HepG2 (cell line): ENCODE measurements around the gene DIS3L2. TPM values are rescaled to one million over a fixed set of nuclear protein-coding genes. Genes with fewer than 3 reads are reported as not detected.
A peak's percentile ranks its signal among the peaks of the same experiment; 100 is the strongest.

Experiments
- KLF16 ChIP-seq, 2 experiments: sonication (generic) in 1 of 2; formaldehyde crosslinking in 1 of 2; IDR thresholded peaks; 2 replicates each; pipeline versions ENCODE4 v1.6.1 to v1.8.0; 2016 to 2023; ENCODE audit warnings: missing genetic modification reagents in 2 of 2, missing compliant biosample characterization in 1 of 2
- MED1 ChIP-seq: sonication (generic); formaldehyde crosslinking; IDR thresholded peaks from 2 replicates; pipeline ENCODE4 v1.4.0; 2020; ENCODE audit warnings: missing genetic modification reagents
- PAX8 ChIP-seq: sonication (generic); formaldehyde crosslinking; IDR thresholded peaks from 2 replicates; pipeline ENCODE4 v1.8.0; 2022; ENCODE audit warnings: mild to moderate bottlenecking, missing genetic modification reagents, borderline replicate concordance
- PHF8 ChIP-seq: sonication (generic); formaldehyde crosslinking; IDR thresholded peaks from 2 replicates; pipeline ENCODE4 v1.5.0; 2020; ENCODE audit warnings: missing genetic modification reagents
- RBFOX2 ChIP-seq: fragments of 200-400 bp; formaldehyde crosslinking; IDR thresholded peaks from 2 replicates; pipeline ENCODE4 v1.6.1; 2017; ENCODE audit warnings: low read depth, mild to moderate bottlenecking, low read length
- ZIK1 ChIP-seq: sonication (generic); formaldehyde crosslinking; IDR thresholded peaks from 2 replicates; pipeline ENCODE4 v1.5.0; 2020; ENCODE audit warnings: mild to moderate bottlenecking, low read depth, missing genetic modification reagents, borderline replicate concordance
- ZNF326 ChIP-seq: sonication (generic); formaldehyde crosslinking; IDR thresholded peaks from 2 replicates; pipeline ENCODE4 v1.4.0; 2020; ENCODE audit warnings: missing genetic modification reagents, borderline replicate concordance
- polyA plus RNA-seq, 8 experiments: library from polyadenylated mRNA; depleted of rRNA in 3 of 8; stranded (reverse) in 7 of 8; unstranded in 1 of 8; fragments of >200 nt; fragmentation: Illumina TruSeq in 4 of 8; extraction: Trizol in 4 of 8; gene quantifications; 2 replicates each; pipeline versions ENCODE4 v1.2.1 to v1.2.3, GENCODE V29; 2011 to 2016; ENCODE audit warnings: low read depth in 4 of 8, missing spikeins in 1 of 8, mixed read lengths in 1 of 8; ENCODE audit not compliant: insufficient read depth in 1 of 8
- total RNA-seq, 5 experiments: library from RNA; depleted of rRNA; stranded (reverse); fragments of >200 nt; fragmentation: Illumina TruSeq; extraction: Trizol; gene quantifications; 2 replicates each; pipeline ENCODE4 v1.2.3, GENCODE V29; 2016; ENCODE audit warnings: low read depth in 1 of 5
- TF ChIP-seq, protein P1 (sequence below): sonication (generic); formaldehyde crosslinking; IDR thresholded peaks from 2 replicates; pipeline ENCODE4 v1.4.0; 2020; ENCODE audit warnings: mild to moderate bottlenecking, missing genetic modification reagents
- TF ChIP-seq, protein P2 (sequence below): sonication (generic); formaldehyde crosslinking; IDR thresholded peaks from 2 replicates; pipeline ENCODE4 v1.4.0; 2020; ENCODE audit warnings: missing genetic modification reagents
- TF ChIP-seq, protein P3 (sequence below): sonication (generic); formaldehyde crosslinking; IDR thresholded peaks from 2 replicates; pipeline ENCODE4 v1.4.0; 2020; ENCODE audit warnings: missing genetic modification reagents, borderline replicate concordance
- TF ChIP-seq, protein P4 (sequence below): sonication (generic); formaldehyde crosslinking; IDR thresholded peaks from 2 replicates; pipeline ENCODE4 v1.4.0; 2020; ENCODE audit warnings: missing genetic modification reagents
- TF ChIP-seq, protein P5 (sequence below): sonication (generic); formaldehyde crosslinking; IDR thresholded peaks from 2 replicates; pipeline ENCODE4 v1.4.0; 2020; ENCODE audit warnings: mild to moderate bottlenecking, missing genetic modification reagents

DIS3L2 gene
- total and polyA plus RNA-seq, 2 of the 13 experiments (the other 11 are each of a cell fraction or from before 2014, with no cell fraction given), result 7.0 to 23.9 TPM

DNA sequence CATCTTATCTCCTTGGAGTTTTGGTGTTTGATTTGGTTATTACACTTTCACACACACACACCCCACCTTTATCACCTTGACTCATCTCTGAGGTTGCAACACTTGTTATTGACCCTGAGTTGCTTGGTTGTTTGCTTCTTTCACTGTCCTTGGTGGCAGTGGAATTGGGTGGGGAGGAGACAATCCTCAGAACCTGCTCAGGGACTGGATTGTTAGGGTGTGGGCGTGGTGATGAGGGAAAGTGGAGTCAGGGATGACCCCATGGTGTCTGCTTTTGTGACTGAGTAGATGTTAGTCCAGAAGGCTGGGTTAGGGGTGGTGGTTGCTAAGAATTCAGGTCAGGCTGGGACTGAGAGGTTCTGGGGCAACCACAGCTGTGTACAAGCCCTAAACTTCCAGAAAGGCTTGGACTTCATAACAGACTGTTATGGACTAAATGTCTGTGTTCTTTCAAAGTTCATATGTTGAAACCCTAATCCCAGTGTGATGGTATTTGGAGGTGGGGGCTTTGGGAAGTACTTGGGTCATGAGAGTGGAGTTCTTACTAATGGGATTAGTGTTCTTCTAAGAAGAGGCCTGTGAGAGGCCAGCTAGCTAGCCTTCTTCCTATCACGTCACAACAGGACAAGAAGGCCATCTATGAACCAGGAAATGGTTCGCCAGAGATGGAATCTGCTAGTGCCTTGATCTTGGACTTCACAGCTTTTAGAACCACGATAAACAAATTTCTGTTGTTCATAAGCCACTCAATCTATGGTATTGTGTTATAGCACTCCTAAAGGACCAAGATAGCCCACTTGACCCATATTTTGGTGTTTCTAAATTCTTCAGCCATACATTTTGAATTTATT is 3.4 kb upstream of the DIS3L2 start (continued):
- TF ChIP-seq, protein P1, sequence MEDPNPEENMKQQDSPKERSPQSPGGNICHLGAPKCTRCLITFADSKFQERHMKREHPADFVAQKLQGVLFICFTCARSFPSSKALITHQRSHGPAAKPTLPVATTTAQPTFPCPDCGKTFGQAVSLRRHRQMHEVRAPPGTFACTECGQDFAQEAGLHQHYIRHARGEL (CRISPR knock-in tag), result no peak
- TF ChIP-seq PHF8 (CRISPR knock-in tag) (no peak), RBFOX2 (no peak), PAX8 (CRISPR knock-in tag) (no peak), ZNF326 (CRISPR knock-in tag) (no peak), ZIK1 (CRISPR knock-in tag) (no peak), MED1 (CRISPR knock-in tag) (no peak), KLF16 (CRISPR knock-in tag; IDR thresholded peaks at IDR 0.05) (0 out of 4 replicates have a peak, but pooled peaks of 1 of the 2 experiments have one; percentile 46)
- TF ChIP-seq, protein P2, sequence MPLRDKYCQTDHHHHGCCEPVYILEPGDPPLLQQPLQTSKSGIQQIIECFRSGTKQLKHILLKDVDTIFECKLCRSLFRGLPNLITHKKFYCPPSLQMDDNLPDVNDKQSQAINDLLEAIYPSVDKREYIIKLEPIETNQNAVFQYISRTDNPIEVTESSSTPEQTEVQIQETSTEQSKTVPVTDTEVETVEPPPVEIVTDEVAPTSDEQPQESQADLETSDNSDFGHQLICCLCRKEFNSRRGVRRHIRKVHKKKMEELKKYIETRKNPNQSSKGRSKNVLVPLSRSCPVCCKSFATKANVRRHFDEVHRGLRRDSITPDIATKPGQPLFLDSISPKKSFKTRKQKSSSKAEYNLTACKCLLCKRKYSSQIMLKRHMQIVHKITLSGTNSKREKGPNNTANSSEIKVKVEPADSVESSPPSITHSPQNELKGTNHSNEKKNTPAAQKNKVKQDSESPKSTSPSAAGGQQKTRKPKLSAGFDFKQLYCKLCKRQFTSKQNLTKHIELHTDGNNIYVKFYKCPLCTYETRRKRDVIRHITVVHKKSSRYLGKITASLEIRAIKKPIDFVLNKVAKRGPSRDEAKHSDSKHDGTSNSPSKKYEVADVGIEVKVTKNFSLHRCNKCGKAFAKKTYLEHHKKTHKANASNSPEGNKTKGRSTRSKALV, result no peak
- TF ChIP-seq, protein P3, sequence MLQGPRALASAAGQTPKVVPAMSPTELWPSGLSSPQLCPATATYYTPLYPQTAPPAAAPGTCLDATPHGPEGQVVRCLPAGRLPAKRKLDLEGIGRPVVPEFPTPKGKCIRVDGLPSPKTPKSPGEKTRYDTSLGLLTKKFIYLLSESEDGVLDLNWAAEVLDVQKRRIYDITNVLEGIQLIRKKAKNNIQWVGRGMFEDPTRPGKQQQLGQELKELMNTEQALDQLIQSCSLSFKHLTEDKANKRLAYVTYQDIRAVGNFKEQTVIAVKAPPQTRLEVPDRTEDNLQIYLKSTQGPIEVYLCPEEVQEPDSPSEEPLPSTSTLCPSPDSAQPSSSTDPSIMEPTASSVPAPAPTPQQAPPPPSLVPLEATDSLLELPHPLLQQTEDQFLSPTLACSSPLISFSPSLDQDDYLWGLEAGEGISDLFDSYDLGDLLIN (CRISPR knock-in tag), result no peak
- TF ChIP-seq, protein P4, sequence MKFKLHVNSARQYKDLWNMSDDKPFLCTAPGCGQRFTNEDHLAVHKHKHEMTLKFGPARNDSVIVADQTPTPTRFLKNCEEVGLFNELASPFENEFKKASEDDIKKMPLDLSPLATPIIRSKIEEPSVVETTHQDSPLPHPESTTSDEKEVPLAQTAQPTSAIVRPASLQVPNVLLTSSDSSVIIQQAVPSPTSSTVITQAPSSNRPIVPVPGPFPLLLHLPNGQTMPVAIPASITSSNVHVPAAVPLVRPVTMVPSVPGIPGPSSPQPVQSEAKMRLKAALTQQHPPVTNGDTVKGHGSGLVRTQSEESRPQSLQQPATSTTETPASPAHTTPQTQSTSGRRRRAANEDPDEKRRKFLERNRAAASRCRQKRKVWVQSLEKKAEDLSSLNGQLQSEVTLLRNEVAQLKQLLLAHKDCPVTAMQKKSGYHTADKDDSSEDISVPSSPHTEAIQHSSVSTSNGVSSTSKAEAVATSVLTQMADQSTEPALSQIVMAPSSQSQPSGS (CRISPR knock-in tag), result no peak
- TF ChIP-seq, protein P5, sequence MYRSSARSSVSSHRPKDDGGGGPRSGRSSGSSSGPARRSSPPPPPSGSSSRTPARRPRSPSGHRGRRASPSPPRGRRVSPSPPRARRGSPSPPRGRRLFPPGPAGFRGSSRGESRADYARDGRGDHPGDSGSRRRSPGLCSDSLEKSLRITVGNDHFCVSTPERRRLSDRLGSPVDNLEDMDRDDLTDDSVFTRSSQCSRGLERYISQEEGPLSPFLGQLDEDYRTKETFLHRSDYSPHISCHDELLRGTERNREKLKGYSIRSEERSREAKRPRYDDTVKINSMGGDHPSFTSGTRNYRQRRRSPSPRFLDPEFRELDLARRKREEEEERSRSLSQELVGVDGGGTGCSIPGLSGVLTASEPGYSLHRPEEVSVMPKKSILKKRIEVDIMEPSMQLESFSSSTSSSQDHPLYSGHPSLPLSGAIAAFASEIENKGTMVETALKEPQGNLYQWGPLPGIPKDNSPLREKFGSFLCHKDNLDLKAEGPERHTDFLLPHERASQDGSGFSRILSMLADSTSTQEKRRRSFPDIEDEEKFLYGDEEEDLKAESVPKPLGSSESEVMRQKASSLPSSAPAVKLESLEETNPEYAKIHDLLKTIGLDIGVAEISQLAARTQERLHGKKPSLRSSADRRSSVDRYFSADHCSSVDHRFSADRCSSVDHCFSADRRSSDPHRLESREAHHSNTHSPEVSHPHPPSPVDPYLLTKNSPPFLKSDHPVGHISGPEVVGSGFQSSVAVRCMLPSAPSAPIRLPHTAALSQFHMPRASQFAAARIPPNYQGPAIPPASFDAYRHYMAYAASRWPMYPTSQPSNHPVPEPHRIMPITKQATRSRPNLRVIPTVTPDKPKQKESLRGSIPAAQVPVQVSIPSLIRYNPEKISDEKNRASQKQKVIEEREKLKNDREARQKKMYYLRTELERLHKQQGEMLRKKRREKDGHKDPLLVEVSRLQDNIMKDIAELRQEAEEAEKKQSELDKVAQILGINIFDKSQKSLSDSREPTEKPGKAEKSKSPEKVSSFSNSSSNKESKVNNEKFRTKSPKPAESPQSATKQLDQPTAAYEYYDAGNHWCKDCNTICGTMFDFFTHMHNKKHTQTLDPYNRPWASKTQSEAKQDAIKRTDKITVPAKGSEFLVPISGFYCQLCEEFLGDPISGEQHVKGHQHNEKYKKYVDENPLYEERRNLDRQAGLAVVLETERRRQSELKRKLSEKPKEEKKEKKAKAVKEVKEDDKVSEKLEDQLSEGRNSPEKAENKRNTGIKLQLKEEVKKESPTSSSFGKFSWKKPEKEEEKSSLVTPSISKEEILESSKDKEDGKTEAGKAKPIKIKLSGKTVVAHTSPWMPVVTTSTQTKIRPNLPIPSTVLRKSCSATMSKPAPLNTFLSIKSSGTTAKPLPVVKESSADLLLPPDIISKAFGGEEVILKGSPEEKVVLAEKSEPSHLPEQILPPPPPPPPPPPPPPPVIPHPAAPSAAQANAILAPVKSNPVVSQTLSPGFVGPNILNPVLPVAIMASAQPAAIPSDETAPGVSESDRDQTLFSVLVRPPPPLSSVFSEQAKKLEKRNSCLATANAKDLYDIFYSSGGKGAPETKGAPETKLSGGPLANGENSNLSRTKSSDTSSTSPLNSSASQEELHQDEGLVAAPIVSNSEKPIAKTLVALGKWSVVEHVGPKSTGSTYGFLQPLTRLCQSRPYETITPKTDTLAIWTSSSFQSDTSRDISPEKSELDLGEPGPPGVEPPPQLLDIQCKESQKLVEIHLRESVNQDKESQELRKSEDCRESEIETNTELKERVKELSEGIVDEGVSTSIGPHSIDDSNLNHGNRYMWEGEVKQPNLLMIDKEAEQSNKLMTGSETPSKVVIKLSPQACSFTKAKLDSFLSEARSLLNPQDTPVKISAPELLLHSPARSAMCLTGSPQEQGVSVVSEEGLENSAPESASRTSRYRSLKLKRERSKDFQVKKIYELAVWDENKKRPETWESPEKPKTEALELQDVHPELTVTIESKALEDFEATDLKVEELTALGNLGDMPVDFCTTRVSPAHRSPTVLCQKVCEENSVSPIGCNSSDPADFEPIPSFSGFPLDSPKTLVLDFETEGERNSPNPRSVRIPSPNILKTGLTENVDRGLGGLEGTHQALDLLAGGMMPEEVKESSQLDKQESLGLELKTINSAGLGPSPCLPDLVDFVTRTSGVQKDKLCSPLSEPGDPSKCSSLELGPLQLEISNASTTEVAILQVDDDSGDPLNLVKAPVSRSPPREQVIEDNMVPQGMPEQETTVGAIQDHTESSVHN (CRISPR knock-in tag), result no peak
